Heart right ventricle (tissue), 16 donors: ENCODE results near the gene PTPRM. TPM values are rescaled to one million over a fixed set of nuclear protein-coding genes. Genes with fewer than 3 reads are reported as not detected.
A peak's percentile ranks its signal among the peaks of the same experiment; 100 is the strongest.

ENCODE experiments used
- ATAC-seq, 8 donors: fragments of 200-7000 bp; cut with Tn5 transposase; one replicate each; pipeline ENCODE4 v1.9.1; 2020; ENCODE audit warnings: mild to moderate bottlenecking in 8 of 8, moderate library complexity in 8 of 8, moderate number of reproducible peaks in 1 of 8
- DNase-seq, 2 donors: peaks; one replicate each; pipeline ENCODE4 v3.0.0-alpha.2; 2020
- H3K27ac ChIP-seq, 10 donors: fragments of 200-600 bp; sonication (generic) in 2 of 10; one replicate each; pipeline versions ENCODE4 v1.5.0 to v1.8.0; 2020 to 2022; ENCODE audit warnings: mild to moderate bottlenecking in 3 of 10
- H3K27me3 ChIP-seq, 7 donors: fragments of 200-600 bp; one replicate each; pipeline ENCODE4 v1.8.0; 2021 to 2022; ENCODE audit warnings: mild to moderate bottlenecking in 2 of 7
- H3K36me3 ChIP-seq, 9 donors: fragments of 200-600 bp; sonication (generic) in 1 of 9; one replicate each; pipeline versions ENCODE4 v1.5.0 to v1.8.0; 2020 to 2022; ENCODE audit warnings: mild to moderate bottlenecking in 2 of 9
- H3K4me1 ChIP-seq, 9 donors: fragments of 200-600 bp; sonication (generic) in 1 of 9; one replicate each; pipeline versions ENCODE4 v1.5.0 to v1.8.0; 2020 to 2022; ENCODE audit warnings: mild to moderate bottlenecking in 4 of 9
- H3K4me3 ChIP-seq, 10 donors: fragments of 200-600 bp; sonication (generic) in 2 of 10; one replicate each; pipeline versions ENCODE4 v1.5.0 to v1.8.0; 2020 to 2022; ENCODE audit warnings: mild to moderate bottlenecking in 7 of 10, moderate library complexity in 2 of 10
- H3K9me3 ChIP-seq, 11 donors: fragments of 200-600 bp in 10 of 11; sonication (generic) in 2 of 11; one replicate each; pipeline versions ENCODE4 v1.5.0 to v1.8.0; 2013 to 2022; ENCODE audit warnings: mild to moderate bottlenecking in 2 of 11, control low read depth in 1 of 11, moderate library complexity in 1 of 11
- WGBS, 2 donors: extraction: QIAGEN DNeasy Blood & Tissue Kit; methylation state at CpG; one replicate each; pipeline ENCODE4 v1.1.7; 2013; ENCODE audit warnings: inconsistent platforms in 1 of 2; 5-methylcytosine and 5-hydroxymethylcytosine counted together
- intact Hi-C, 10 donors: fragments of 100-400 bp; cut with DNase I; formaldehyde crosslinking; loops; one replicate each; pipeline versions ENCODE4 v1.11.1 to v1.14.2; 2022
- polyA plus RNA-seq, 2 donors: library from polyadenylated mRNA; stranded (reverse); fragments of 200-250 nt; gene quantifications; one replicate each; pipeline ENCODE4 v1.2.3, GENCODE V29; 2013
- total RNA-seq, 10 donors: library from RNA; stranded (reverse); fragmentation: NEBNext Ultra II Directional in 3 of 10; extraction: Animal tissue kit (Norgen Biotek cat#: 25700) in 3 of 10; gene quantifications; one replicate each; pipeline versions ENCODE4 v1.2.1 to v1.2.4, GENCODE V29; 2021 to 2023
- TF ChIP-seq, protein P1 (sequence below), 9 donors: fragments of 200-600 bp; sonication (generic) in 2 of 9; IDR thresholded peaks; one replicate each; pipeline versions ENCODE4 v1.5.0 to v1.8.0; 2021 to 2022; ENCODE audit warnings: antibody characterized with exemption in 9 of 9, mild to moderate bottlenecking in 5 of 9, moderate library complexity in 1 of 9
- donor health status: Arrhythmogenic right ventricular cardiomyopathy.
- donor health status: ischemic (EF 13 %, LVEDD 7.1; RV severe dilation, severe dysfunction).
- donor health status: healthy with polysubstance abuse.
- donor health status: DM: no; HTN: yes; CAD: no.
- donor health status: DM: no; HTN: no; CAD: no.
- donor health status: ischemic (EF 25% LVEDD 6.9; RV normal size, moderate dysfunction).
- donor health status: ischemic (EF 25% LVEDD 5.7; RV mildly dilated, moderate dysfunction).
- donor health status: healthy.
- donor health status: DM: yes; HTN: yes; CAD: no.
- donor health status: Ischemic cardiomyopathy.
- donor health status: ischemic (EF 35%, LVEDD 5.7; RV mildly dilated, moderate dysfunction).
- donor health status: nonischemic (EF 11% LVEDD 7.7; RV severe dilation, severe dysfunction).
- donor health status: DM: yes; HTN: yes; CAD: no.
- donor health status: PGD.
- donor health status: ischemic (EF 29% LVEDD 5.4; RV normal size, mild dysfunction).
- donor health status: nonischemic (EF 23%, LVEDD 6.1; RV moderate dilation, normal function).

PTPRM gene
- total and polyA plus RNA-seq, 12 donors = 81.7 to 170 (median 132) TPM

DNA sequence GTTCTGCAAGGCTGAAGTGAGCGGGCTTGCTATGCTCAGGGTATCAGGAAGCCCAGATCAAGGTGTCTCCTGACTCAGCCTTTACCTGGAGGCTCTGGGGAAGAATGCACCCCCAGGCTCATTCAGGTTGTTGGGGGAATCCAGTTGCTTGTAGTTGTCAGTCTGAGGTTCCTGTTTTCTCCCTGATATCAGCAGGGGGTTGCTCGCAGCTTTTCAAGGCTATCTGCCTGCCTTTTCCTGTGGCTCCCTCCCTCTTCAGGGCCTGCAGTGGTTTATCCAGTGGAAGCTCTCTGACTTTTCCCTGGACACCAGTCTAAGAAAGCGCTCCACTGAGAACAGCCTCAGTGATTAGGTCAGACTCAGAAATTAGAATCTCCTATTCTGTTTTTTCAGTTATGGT is 116.6 kb downstream of the PTPRM start:
- Histone ChIP-seq H3K4me3 (peak overlapping the region in 1 of 10 donors; percentile 4), H3K27ac (peak overlapping the region in 8 of 10 donors; percentile 26 to 73 (median 54)), H3K9me3 (no peaks in the 10 kb centered on the region), H3K27me3 (no peaks in the 10 kb centered on the region), H3K36me3 (no peaks in the 10 kb centered on the region), H3K4me1 (peaks cover 6 to 92% (median 56%) of the 10 kb centered on the region in 9 donors)
- intact Hi-C loops = no loop called here
- TF ChIP-seq, protein P1, sequence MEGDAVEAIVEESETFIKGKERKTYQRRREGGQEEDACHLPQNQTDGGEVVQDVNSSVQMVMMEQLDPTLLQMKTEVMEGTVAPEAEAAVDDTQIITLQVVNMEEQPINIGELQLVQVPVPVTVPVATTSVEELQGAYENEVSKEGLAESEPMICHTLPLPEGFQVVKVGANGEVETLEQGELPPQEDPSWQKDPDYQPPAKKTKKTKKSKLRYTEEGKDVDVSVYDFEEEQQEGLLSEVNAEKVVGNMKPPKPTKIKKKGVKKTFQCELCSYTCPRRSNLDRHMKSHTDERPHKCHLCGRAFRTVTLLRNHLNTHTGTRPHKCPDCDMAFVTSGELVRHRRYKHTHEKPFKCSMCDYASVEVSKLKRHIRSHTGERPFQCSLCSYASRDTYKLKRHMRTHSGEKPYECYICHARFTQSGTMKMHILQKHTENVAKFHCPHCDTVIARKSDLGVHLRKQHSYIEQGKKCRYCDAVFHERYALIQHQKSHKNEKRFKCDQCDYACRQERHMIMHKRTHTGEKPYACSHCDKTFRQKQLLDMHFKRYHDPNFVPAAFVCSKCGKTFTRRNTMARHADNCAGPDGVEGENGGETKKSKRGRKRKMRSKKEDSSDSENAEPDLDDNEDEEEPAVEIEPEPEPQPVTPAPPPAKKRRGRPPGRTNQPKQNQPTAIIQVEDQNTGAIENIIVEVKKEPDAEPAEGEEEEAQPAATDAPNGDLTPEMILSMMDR (IDR thresholded peaks at IDR 0.05) = no peak
- peak; percentile 35 to 82 (median 74) for ATAC-seq
- 61 to 69% methylated on average over 3 of the region's 3 CpGs for WGBS, 2 donors
- no peak for DNase-seq

GRCh38 chr18:7684357-7684756 is 117.2 kb downstream of the PTPRM start:
- H3K36me3 ChIP-seq = no peaks in the 10 kb centered on the region
- H3K27me3 ChIP-seq = no peaks in the 10 kb centered on the region
- ATAC-seq (peak in 4 of 8 donors; percentile 22 to 61 (median 24)), DNase-seq (no peak)
- no peaks in the 10 kb centered on the region for H3K9me3 ChIP-seq
- peaks cover 6 to 90% (median 52%) of the 10 kb centered on the region in 9 donors for H3K4me1 ChIP-seq
- TF ChIP-seq, protein P1 (IDR thresholded peaks at IDR 0.05) = no peak
- WGBS, 2 donors = 55 to 63% methylated on average over 4 of the region's 4 CpGs
- H3K27ac ChIP-seq = peak overlapping the region in 8 of 10 donors; percentile 7 to 73 (median 54)
- intact Hi-C loops = no loop called here
- peak overlapping the region in 1 of 10 donors; percentile 4 for H3K4me3 ChIP-seq

- DNase-seq (no peak), ATAC-seq (no peak)
- H3K36me3 ChIP-seq = no peaks in the 10 kb centered on the region
- TF ChIP-seq, protein P1 (IDR thresholded peaks at IDR 0.05) = no peak
- H3K4me1 ChIP-seq = peaks cover 6 to 87% (median 52%) of the 10 kb centered on the region in 9 donors
- H3K27me3 ChIP-seq = no peaks in the 10 kb centered on the region
- no peaks in the 10 kb centered on the region for H3K9me3 ChIP-seq
- WGBS, 2 donors = 43 to 49% methylated on average over 3 of the region's 3 CpGs
- peak overlapping the region in 7 of 10 donors; percentile 7 to 73 (median 63) for H3K27ac ChIP-seq
- intact Hi-C loops = no loop called here
- no peak overlapping the region for H3K4me3 ChIP-seq
Measured at GRCh38 chr18:7684966-7685365, 117.8 kb downstream of the PTPRM start.

DNA sequence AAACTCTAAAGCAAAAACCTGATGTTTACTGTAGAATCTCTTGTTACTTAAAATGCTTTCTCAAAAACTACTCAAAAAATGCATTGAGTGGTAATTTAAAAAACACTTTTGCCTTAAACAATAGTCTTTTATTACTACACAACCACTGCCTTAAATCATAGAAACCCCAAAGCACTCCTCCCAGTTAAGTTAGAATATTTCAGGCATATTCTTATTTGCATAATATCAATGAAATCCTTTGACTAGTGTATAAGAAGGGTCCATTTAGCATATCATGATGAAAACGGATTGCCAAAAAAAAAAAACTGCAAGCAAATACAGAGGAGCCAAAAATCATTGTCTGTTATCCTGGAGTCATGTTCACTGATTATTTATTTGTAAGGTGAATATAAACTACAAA is 119.2 kb downstream of the PTPRM start:
- H3K4me1 ChIP-seq = peaks cover 6 to 89% (median 54%) of the 10 kb centered on the region in 9 donors
- intact Hi-C loops = no loop called here
- WGBS, 2 donors = 26 to 38% methylated on average over 1 of the region's 1 CpG

More for the DNA sequence above, 119.2 kb downstream of the PTPRM start:
- ATAC-seq (no peak), DNase-seq (no peak)
- TF ChIP-seq, protein P1 (IDR thresholded peaks at IDR 0.05) = no peak
- Histone ChIP-seq H3K9me3 (no peaks in the 10 kb centered on the region), H3K27ac (peak overlapping the region in 3 of 10 donors; percentile 7 to 63 (median 12)), H3K36me3 (no peaks in the 10 kb centered on the region), H3K4me3 (no peak overlapping the region), H3K27me3 (no peaks in the 10 kb centered on the region)
